BE2C (cell line): Measurements from ENCODE around the gene CEP85L.

ENCODE experiments used
- DNase-seq: peaks from one replicate; pipeline ENCODE4 v3.0.0-alpha.2; 2020
- H3K27me3 ChIP-seq: fragments of 250-450 bp; sonication (Bioruptor Pico); 2 replicates; pipeline ENCODE4 v1.5.1; 2020; ENCODE audit warnings: mild to moderate bottlenecking
- H3K36me3 ChIP-seq: fragments of 250-450 bp; sonication (Bioruptor Pico); 2 replicates; pipeline ENCODE4 v1.5.1; 2020; ENCODE audit warnings: mild to moderate bottlenecking
- H3K4me1 ChIP-seq: fragments of 250-450 bp; sonication (Bioruptor Pico); 2 replicates; pipeline ENCODE4 v1.5.1; 2020
- H3K4me3 ChIP-seq: 2 replicates; pipeline ENCODE4 v1.5.1; 2011; ENCODE audit warnings: low read depth, low read length
- H3K9me3 ChIP-seq: fragments of 250-450 bp; sonication (Bioruptor Pico); 2 replicates; pipeline ENCODE4 v1.5.1; 2020
- CTCF ChIP-seq: IDR thresholded peaks from 2 replicates; pipeline ENCODE4 v1.5.1; 2012; ENCODE audit warnings: mild to moderate bottlenecking, low read depth, low read length

The CEP85L gene

GRCh38 chr6:118683881-118684872 lies 32.8 kb upstream of the CEP85L start:
- H3K36me3 ChIP-seq = no peaks in the 10 kb centered on the region
- H3K27me3 ChIP-seq = no peaks in the 10 kb centered on the region
- no peak for TF ChIP-seq CTCF
- no peaks in the 10 kb centered on the region for H3K4me1 ChIP-seq
- no peak overlapping the region for H3K4me3 ChIP-seq
- no peaks in the 10 kb centered on the region for H3K9me3 ChIP-seq
- DNase-seq = no peak

- TF ChIP-seq CTCF = no peak
- no peaks in the 10 kb centered on the region for H3K27me3 ChIP-seq
- no peak overlapping the region for H3K4me3 ChIP-seq
- H3K36me3 ChIP-seq = no peaks in the 10 kb centered on the region
- H3K4me1 ChIP-seq = no peaks in the 10 kb centered on the region
- no peak for DNase-seq
- H3K9me3 ChIP-seq = no peaks in the 10 kb centered on the region
Observed at GRCh38 chr6:118680452-118681095, 29.2 kb upstream of the CEP85L start.

- H3K4me1 ChIP-seq = no peaks in the 10 kb centered on the region
- no peaks in the 10 kb centered on the region for H3K9me3 ChIP-seq
- no peak for TF ChIP-seq CTCF
- no peaks in the 10 kb centered on the region for H3K27me3 ChIP-seq
- no peaks in the 10 kb centered on the region for H3K36me3 ChIP-seq
- no peak overlapping the region for H3K4me3 ChIP-seq
- DNase-seq = no peak
Observed at GRCh38 chr6:118679327-118679901, 28.0 kb upstream of the CEP85L start.

- no peak for DNase-seq
- Histone ChIP-seq H3K4me1 (no peaks in the 10 kb centered on the region), H3K36me3 (no peaks in the 10 kb centered on the region), H3K4me3 (no peak overlapping the region), H3K27me3 (no peaks in the 10 kb centered on the region), H3K9me3 (no peaks in the 10 kb centered on the region)
- no peak for TF ChIP-seq CTCF
Observed at GRCh38 chr6:118678866-118679265, 27.5 kb upstream of the CEP85L start.

- no peaks in the 10 kb centered on the region for H3K9me3 ChIP-seq
- H3K4me3 ChIP-seq = no peak overlapping the region
- no peak for DNase-seq
- H3K36me3 ChIP-seq = no peaks in the 10 kb centered on the region
- H3K27me3 ChIP-seq = no peaks in the 10 kb centered on the region
- H3K4me1 ChIP-seq = no peaks in the 10 kb centered on the region
- no peak for TF ChIP-seq CTCF
Observed at GRCh38 chr6:118677193-118677592, 25.8 kb upstream of the CEP85L start.
